SK-N-MC (cell line): Measurements from ENCODE around the gene CLTA.

Experiments
- EZH2 ChIP-seq: fragments of 200-600 bp; sonication (generic); IDR thresholded peaks from one replicate; pipeline ENCODE4 v1.6.1; 2017; ENCODE audit warnings: antibody characterized with exemption
- FOXP2 ChIP-seq: optimal IDR thresholded peaks from 2 replicates; pipeline ENCODE3; 2011; ENCODE audit warnings: mild to moderate bottlenecking, moderate library complexity; ENCODE audit not compliant: insufficient read depth; ENCODE audit errors: extremely low read length, control extremely low read depth
- POLR2AphosphoS5 ChIP-seq: IDR thresholded peaks from 2 replicates; pipeline ENCODE4 v1.6.1; 2012; ENCODE audit warnings: mild to moderate bottlenecking, low read depth, low read length, borderline replicate concordance

GRCh38 chr9:36221667-36222066 is 30.9 kb downstream of the CLTA start:
- TF ChIP-seq POLR2AphosphoS5 (no peak), FOXP2 (no peak), EZH2 (no peak)
